ENCODE measurements around the gene FAM200C. TPM values are rescaled to one million over a fixed set of nuclear protein-coding genes. Genes with fewer than 3 reads are reported as not detected.

FAM200C gene
- polyA plus RNA-seq, 4 donors = 13.3 to 17.9 (median 14.1) TPM

DNA sequence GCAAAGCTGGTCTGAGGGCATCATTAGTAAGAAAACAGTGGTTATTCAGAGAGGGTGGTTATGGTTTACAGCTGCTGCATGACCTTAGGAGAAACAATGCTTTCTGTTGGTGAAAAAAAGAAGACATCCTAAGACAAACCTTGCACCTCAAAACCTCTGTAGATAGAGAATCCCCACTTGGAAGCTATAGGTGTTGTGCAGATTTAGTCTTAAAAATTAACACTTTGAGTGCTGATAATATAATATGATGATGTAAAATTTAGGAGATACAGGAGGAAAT, 20.4 kb upstream of the FAM200C start:
- no peak for DNase-seq (ENCODE audit: low read depth in 4 of 4, low spot score in 2 of 4)

DNA sequence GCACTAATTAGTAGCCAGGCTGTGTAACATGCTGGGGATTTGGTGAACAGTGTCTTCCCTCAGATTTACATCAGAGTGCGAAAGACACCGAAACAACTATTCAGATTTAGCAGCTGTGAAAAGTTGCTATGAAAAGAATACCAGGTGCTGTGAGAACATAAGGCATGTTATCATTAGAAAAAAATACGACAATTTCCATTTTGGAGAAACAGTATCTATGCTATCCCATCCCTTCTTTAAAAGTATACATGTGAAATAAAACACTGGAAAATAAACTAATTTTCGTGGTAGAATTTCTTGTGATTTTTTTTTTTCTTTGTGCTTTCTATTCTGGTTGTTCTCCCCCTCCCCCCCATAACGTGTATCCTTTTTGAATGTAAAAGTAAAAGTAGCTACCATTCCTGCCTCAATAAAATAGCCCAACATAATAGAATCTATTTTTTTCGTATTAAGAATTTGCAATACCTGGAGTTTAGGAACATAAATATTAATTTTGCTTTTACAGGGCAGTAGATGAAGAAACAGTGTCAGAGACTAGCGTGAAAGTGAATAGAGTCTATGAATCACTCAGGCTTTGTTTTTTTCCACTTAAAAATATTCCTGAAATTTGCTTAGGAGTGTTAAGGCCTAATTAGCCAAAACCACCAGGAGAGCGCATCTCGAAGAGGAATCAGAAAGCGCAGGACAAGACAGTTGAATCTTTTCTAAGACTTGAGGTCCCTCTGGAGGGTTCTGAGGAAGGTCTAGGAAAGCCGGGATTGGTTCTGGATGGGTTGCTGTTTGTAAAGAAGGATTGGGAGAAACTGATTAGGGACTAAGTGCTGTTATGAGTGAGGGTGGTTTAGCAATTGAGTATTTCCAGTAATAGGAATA, 19.8 kb upstream of the FAM200C start:
- no peak for DNase-seq (ENCODE audit: low read depth in 4 of 4, low spot score in 2 of 4)

DNA sequence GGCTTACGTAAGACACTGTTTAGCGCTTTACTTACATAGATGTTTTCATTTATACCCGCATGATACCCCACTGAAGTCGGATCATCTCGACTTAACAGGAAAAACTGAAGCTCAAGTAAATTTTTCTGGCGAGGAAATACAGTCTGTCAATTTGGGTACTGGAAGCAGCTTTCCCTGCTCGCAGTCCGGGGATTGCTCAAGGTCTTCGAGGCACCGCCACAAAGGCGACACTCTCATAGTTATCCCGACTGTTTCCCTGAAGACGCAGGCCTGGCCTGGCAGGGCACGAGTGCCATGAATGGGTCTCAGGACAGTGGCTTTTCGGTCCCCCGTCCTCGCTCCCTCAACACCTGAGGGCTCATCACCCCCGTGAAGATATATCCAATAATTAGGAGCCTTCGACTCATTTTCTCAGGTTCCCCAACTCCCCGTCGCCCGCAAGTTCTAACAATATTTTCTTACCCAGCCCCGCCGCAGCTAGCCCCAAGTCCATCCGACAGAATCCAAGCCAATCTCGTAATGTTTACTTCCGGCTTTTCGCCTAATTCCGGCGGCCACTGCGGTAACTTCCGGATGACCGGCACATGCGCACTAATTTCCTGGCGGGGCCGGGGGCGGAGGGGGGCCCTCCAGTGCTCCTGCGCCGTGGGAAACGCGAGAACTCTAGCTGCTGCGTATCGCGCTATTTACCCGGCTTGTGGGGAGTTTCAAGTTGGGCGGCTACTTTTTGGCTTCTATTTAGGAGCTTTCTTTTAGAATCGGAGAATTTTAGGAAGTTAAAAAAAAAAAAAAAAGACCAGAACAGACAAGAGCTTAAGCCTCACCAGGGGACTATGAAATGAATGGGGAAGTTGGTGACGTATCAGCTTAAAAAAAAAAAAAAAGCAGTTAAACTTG, 19.0 kb upstream of the FAM200C start, which contains the start of gene SLU7:
SLU7 (minus strand) TSS at position 521 of the 897 bp plus-strand sequence. CDS start 3,787 bp downstream, outside the sequence.
- DNase-seq (ENCODE audit: low read depth in 4 of 4, low spot score in 2 of 4) = peak in 2 of 4 donors; percentile 92 to 94

DNA sequence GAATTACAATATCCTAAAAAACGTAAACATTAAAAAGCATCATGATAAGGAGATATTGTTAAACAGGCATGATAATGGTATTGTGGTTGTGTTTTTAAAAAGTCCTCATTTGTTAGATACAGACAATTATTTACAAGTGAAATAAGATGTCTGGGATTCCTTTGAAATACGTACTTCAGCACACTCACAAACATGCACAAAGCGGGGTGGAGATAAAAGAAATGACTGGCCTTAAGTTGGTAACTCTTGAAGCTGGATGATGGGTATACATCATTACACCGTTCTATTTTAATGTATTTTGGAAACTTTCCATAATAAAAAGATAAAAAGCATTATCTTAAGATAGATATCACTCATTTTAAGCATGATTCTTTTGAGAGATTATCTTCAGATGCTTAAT, 1.0 kb downstream of the FAM200C start:
- no peak for DNase-seq (ENCODE audit: low read depth in 4 of 4, low spot score in 2 of 4)

DNA sequence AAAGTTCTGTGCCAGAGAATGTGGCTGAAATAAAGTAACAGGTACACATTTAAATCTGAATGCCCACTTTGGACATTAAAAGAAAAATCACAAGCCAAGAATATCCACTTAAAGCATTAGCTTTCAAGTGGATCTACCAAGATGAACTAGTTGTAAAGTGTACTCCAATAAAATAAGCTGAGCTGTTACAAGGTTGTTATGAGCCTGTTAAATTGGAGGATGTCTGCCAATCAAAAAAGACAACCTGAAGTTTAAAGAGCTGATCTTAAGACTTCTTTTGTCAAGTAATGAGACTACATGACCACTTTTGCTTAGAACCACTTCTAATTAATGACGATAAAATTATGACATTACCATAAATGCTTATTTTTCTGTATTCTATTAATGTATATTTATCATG, 2.4 kb downstream of the FAM200C start:
- DNase-seq (ENCODE audit: low read depth in 4 of 4, low spot score in 2 of 4) = no peak

DNA sequence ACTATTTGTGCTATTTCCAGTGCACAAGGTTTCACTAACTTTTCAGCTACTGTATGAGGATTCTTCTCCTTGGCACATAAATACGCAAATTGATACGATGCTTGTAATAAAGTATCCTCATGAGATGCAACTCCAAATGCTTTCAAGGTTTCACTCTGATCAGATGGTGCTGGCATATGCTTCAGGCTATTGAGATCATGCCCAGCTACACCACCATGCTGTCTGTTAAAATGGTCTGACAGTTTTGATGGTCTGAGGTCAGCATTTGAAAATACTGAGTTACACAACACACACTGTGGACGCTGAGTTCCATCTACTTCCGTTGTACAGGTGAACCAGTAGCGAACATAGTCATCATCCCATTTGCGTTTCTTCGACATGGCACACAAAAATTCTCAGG, 4.7 kb downstream of the FAM200C start:
- DNase-seq (ENCODE audit: low read depth in 4 of 4, low spot score in 2 of 4) = no peak

DNA sequence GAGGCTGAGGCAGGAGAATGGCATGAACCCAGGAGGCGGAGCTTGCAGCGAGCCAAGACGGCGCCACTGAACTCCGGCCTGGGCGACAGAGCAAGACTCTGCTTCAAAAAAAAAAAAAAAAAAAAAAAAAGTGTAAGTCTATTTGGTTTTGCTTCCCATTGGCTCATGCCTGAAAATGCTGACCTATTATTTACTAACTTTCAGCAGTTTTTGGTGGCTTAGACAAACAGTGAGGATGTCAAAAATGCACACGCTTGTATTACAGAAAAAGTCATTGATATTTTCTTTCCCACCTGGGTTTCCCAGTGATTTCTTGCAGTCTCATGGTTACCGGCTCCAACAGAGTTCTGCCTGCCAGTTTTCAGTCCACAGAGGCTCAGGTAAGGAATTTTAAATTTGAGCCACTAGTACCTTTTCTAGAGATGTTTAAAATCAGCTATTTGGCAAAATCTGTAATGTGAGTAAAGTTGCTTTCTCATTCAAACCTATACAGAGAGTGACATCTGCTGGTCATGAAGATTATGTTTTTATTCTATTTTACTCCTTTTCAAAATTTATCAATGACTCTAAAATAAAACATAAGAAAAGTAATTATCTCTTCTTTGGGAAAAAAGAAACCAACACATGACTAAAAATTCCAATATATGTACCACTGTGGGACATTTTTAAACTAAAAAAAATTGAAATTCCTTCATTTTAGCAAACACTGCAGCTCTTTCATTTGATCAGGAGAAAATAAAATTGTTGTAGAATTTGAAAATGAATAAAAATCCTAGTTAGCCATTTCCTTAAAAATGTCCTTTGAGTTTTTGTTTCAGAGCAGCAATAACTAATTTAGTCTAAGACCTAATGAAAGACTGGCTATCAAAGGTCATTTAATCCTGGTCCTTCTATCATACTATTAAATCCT, 8.8 kb downstream of the FAM200C start:
- no peak for DNase-seq (ENCODE audit: low read depth in 4 of 4, low spot score in 2 of 4)

DNA sequence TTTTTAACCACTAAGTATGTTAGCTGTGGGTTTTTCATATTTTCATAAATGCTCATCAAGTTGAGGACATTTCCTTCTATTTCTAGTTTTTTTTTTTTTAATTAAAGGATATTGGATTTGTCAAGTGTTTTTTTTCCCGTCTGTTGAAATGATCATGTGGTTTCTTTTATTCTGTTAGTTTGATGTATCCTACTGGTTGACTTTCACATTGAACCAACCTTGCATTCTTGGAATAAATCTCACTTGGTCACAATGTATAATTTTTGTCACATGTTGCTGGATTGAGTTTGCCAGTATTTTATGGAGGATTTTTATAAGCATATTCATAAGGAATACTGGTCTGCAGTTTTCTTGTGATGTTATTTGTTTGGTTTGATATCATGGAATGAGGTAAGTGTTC, 12.4 kb downstream of the FAM200C start:
- DNase-seq (ENCODE audit: low read depth in 4 of 4, low spot score in 2 of 4) = no peak

DNA sequence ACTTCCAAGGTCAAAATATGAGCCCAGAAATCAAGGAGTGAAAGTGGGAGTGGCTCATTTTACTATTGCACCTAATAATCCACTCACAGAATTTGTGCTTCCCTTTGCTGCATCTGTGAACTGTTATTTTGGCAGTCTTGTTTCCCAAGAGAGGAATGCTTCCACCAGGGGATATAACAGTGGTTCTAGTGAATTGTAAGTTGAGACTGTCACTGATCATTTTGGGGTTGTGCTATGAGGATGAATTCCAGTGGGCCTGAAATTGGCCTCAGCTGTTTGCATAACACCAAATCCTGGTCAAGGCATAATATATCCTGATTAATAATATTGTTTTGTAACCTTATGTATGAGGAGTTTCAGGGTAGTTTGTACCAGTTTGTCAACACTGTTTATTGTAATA, 14.4 kb downstream of the FAM200C start:
- no peak for DNase-seq (ENCODE audit: low read depth in 4 of 4, low spot score in 2 of 4)

DNA sequence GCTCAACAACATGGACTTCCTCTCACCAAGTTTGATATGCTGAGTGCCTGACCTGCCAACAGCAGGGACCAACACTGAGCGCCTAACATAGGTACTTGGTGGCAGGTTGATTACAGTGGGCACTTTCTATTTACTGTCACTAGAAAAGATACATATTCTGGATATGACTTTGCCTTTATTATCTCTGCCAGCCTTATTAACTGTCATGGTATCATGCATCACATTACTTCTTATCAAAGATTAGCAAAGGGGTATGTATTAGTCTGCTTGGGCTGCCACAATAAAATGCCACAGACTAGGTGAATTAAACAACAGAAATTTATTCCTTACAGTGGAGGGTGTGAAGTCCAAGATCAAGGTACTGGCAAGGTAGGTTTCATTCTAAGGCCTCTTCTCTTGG, 15.2 kb downstream of the FAM200C start:
- no peak for DNase-seq (ENCODE audit: low read depth in 4 of 4, low spot score in 2 of 4)

DNA sequence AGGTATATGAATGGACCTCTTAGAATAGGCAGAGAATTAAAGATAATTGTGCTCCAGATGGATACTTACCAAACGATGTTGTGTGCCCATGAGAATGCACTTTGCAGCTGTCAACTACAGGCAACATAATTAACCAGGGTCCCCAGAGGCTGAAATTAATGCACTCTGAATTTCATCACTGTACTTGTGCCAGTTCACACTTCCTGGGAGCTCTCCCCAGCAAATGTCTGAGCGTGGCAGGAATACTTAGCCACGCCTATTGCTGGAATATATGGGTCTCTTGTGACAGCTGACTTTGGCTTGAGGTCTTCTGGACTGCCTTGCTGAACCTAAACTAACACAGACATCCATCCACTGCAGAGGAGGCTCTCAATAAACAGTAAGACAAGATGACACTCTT, 17.5 kb downstream of the FAM200C start:
- DNase-seq (ENCODE audit: low read depth in 4 of 4, low spot score in 2 of 4) = no peak

DNA sequence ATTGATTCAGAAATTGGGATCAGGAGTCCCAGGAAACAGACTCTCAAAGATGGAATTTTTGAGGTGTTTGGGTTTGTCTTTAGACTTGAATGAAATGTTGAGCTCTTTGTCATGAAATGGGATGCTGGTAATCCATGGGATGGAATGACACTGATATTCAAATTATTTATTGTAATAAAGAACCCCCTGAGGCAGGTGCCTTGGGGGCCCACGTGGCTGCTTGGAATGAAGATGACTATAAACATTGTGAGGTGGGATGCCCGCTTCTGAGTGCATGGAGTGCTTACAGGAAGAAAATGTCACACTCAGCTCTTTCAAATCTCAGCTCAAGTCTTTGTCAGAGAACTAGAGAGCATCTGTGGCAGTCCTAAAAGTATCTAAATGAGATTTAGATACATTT, 19.8 kb downstream of the FAM200C start:
- DNase-seq (ENCODE audit: low read depth in 4 of 4, low spot score in 2 of 4) = no peak

DNA sequence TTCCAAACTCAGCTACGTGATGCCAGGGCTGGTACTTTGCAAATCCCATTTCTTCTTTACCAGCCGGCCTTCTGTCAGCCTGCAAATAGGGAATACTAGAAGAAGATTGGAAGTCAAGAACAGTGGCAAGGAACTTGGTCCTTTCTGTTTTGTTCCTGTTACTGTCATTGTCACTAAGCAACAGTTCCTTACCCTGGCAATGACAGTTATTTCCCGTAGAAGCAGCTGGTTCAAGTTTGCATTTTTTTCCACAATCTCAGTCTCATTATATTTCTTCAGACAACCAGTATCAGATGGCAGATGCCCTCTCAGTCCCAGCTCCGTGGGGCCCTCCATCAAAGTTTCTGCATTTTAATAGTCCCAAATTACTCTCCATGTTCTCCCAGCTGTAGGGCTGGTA, 20.3 kb downstream of the FAM200C start:
- DNase-seq (ENCODE audit: low read depth in 4 of 4, low spot score in 2 of 4) = no peak

DNA sequence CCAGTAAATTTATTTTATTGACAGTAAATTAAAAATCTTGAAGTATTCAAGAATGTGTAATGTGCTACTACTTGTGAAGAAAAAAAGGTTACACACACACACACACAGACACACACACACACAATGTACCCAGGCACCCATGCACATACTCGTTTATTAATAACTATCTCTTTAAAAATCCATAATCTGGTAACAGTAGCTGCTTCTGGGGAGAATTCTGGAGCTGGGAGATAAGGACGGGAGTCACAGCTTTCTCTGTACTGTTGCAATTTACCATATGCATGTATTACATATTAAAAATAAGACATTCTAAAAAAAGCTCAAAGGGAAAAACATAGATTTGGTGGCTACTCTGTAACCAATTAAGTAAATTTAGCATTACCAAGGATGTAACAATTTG, 21.5 kb downstream of the FAM200C start:
- DNase-seq (ENCODE audit: low read depth in 4 of 4, low spot score in 2 of 4) = no peak

DNA sequence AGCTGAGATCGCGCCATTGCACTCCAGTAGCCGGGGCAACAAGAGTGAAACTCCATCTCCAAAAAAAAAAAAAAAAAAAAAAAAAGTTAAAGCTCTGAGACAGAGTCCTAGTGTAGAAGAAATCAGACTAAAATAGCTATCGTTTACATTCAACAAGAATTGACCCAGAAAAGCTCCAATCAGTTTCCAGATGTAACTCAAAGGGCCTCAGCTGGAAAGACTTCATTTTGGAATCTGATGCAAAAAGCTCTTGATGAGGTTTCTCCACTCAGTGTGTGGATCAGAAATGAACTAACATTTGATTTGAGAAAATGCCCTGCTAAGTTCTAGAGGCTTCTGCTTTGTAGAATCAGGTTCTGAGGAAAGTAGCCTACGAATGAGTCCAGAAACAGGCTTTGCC, 22.2 kb downstream of the FAM200C start:
- DNase-seq (ENCODE audit: low read depth in 4 of 4, low spot score in 2 of 4) = no peak

DNA sequence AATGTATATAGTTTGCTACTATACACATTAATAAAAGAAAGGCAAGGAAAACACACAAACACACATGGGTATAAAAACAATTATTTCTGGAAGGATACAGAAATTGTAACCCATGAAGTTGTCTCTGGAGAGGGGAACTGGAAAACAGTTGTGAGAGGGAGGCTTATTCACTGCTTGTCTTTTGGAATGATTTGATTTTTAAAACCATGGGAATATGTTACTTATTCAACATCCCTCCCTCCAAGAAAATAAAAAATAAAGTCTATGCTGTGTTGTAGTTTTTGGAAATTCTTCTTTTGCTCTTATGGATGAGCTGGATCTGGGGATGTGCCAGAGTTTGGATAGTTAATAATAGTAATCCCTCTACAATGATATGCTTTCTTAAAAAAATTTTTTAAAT, 23.4 kb downstream of the FAM200C start:
- no peak for DNase-seq (ENCODE audit: low read depth in 4 of 4, low spot score in 2 of 4)

DNA sequence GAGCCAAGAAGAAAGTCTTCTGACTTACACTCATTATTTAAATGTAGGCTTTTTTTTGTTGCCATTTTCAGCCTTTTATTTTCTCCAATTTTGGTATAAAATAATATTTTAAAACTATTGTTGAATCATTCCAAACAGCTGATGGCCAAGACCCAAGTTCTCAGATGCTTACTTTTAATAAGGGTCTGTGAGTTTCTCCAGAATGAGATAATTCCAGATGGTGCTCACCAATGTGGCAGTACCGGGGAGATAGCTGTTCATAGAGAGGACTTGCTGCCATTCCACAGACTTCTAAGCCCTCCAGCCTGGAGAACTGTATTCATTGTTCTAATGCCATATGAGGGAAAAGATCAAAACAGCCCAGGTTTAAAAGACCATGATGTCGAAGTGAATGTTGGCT, 24.2 kb downstream of the FAM200C start:
- DNase-seq (ENCODE audit: low read depth in 4 of 4, low spot score in 2 of 4) = no peak

DNA sequence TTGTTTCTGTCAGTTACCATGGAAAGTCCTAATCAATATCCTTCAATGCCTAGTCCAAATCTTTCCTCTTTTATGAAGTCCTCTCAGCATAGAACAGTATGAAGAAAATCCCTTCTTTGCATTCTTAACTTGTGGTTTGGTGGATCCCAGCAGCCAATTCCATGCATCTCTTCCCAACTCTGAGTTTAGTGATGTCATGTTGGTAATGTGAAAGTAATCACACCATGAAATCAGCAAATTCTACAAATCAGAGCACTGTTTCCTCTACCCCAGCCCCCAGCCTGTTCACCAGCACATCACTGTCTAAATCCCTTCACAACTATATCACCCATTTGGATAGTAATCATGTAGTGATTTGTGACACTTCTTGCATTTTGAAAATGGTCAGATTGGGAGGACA, 24.7 kb downstream of the FAM200C start:
- DNase-seq (ENCODE audit: low read depth in 4 of 4, low spot score in 2 of 4) = no peak

DNA sequence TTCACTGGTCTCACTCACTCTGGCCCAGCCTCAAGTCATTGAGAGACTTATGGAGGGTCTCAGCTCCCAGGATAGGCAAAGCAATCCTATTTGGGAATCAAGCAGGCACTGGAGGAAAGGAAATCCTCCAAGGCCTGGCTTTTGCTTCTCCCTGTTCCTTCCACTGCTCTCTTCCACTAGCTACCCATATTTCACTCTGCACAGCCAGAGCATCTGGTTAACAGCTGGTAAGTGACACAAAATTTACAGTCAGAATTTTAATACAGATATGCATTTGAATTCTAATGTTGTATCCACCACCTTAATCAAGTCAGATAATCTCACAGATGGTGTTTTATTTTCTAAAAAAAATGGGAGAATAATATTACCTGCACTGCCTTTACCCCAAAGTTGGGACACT, 28.6 kb downstream of the FAM200C start:
- no peak for DNase-seq (ENCODE audit: low read depth in 4 of 4, low spot score in 2 of 4)

DNA sequence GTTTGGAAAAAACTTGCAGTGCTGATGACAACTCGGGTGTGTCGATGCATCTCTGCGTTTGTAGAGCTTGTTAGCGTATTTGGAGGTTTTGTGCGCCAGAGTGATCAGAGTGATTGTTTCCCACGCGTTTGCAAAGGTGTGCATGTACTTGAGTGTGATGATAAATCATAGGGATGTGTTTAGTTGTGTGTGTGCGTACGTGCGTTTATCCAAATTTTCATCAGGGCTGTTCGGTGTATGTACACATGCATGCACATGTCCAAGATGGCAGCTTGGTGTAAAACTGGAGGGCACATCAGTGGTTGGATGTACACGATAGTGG, 29.2 kb downstream of the FAM200C start:
- DNase-seq (ENCODE audit: low read depth in 4 of 4, low spot score in 2 of 4) = no peak

All from left renal cortex interstitium (tissue), 4 donors.